Right lobe of liver (tissue), 6 donors: ENCODE data around the gene NELL2. TPM values are rescaled to one million over a fixed set of nuclear protein-coding genes. Genes with fewer than 3 reads are reported as not detected.
"Not testable (repeated sequence)": the region's sequence is repeated elsewhere in the genome, so short reads cannot be mapped to it uniquely, and the experiment has no call there.

Source experiments
- ATAC-seq, 4 donors: fragments of 200-7000 bp; cut with Tn5 transposase; one replicate each; pipeline ENCODE4 v1.9.1; 2020; ENCODE audit warnings: mild to moderate bottlenecking in 4 of 4, moderate library complexity in 4 of 4
- DNase-seq, 3 donors: peaks; one replicate each; pipeline ENCODE4 v3.0.0-alpha.2; 2020
- H3K27ac ChIP-seq, 3 donors: fragments of 200-600 bp; one replicate each; pipeline ENCODE4 v1.8.0; 2022
- H3K27me3 ChIP-seq, 2 donors: fragments of 200-600 bp; one replicate each; pipeline ENCODE4 v1.8.0; 2022
- H3K36me3 ChIP-seq, 4 donors: fragments of 200-600 bp; sonication (generic) in 1 of 4; one replicate each; pipeline versions ENCODE4 v1.5.1 to v1.8.0; 2017 to 2022; ENCODE audit warnings: control low read depth in 1 of 4
- H3K4me1 ChIP-seq, 4 donors: fragments of 200-600 bp; sonication (generic) in 1 of 4; one replicate each; pipeline versions ENCODE4 v1.5.1 to v1.8.0; 2017 to 2022; ENCODE audit warnings: control low read depth in 1 of 4
- H3K4me3 ChIP-seq, 3 donors: fragments of 200-600 bp; one replicate each; pipeline ENCODE4 v1.8.0; 2022
- H3K9me3 ChIP-seq, 4 donors: fragments of 200-600 bp; sonication (generic) in 1 of 4; one replicate each; pipeline versions ENCODE4 v1.5.1 to v1.8.0; 2017 to 2022; ENCODE audit warnings: control low read depth in 1 of 4
- POLR2A ChIP-seq: fragments of 450-650 bp; IDR thresholded peaks from one replicate; pipeline ENCODE4 v1.6.1; 2017; ENCODE audit warnings: antibody characterized with exemption, mild to moderate bottlenecking
- WGBS: methylation state at CpG from one replicate; pipeline ENCODE4 v1.1.6; 2018; ENCODE audit warnings: low coverage, low lambda C conversion rate; ENCODE audit not compliant: insufficient coverage; ENCODE audit errors: missing lambda C conversion rate; 5-methylcytosine and 5-hydroxymethylcytosine counted together
- intact Hi-C, 2 donors: fragments of 100-400 bp; cut with DNase I; formaldehyde crosslinking; loops; one replicate each; pipeline versions ENCODE4 v1.11.2 to v1.14.1; 2022
- total RNA-seq, 6 experiments: library from RNA; depleted of rRNA in 2 of 6; stranded (reverse); fragments of >200 nt in 2 of 6; fragmentation: NEBNext Ultra II Directional in 3 of 6; extraction: Animal tissue kit (Norgen Biotek cat#: 25700) in 3 of 6; gene quantifications; one replicate each; pipeline versions ENCODE4 v1.1.0 to v1.2.4, GENCODE V29; 2016 to 2023
- TF ChIP-seq, protein P1 (sequence below), 4 donors: fragments of 200-600 bp in 3 of 4; fragments of 450-650 bp in 1 of 4; IDR thresholded peaks; one replicate each; pipeline versions ENCODE4 v1.5.1 to v1.8.0; 2016 to 2022; ENCODE audit warnings: antibody characterized with exemption in 4 of 4, mild to moderate bottlenecking in 2 of 4
- donor health status: DM: no; HTN: yes; CAD: no.
- donor health status: DM: no; HTN: no; CAD: no.
- donor health status: DM: no; HTN: no; CAD: no.
- donor health status: DM: no; HTN: yes; CAD: no.
- donor health status: DM: no; HTN: yes; CAD: no.

NELL2 gene
- total RNA-seq, 6 experiments from 2014 or later, result 0.15 to 0.43 (median 0.43) TPM; not detected in 3

DNA sequence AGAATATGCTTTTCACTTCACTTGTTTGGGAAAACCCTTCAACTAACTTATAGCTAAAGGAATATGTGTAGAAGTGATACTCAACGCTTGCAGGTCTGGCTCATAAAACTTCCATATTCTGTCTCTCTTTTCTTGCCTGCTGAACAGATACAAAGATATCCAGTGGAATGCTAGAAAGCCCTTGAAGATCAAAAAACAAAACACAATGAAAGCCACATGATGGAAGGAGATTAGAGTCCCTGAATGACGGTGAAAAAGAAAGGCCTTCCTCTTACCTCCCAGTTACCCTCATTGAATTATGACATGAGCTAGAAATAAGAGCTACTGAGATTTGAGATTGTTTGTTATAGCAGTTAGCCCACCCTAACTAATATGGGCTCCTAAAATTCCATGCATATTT is 28.2 kb upstream of the NELL2 start:
- 74% methylated on average over 2 of the region's 2 CpGs for WGBS
- TF ChIP-seq POLR2A, result no peak
- TF ChIP-seq, protein P1, sequence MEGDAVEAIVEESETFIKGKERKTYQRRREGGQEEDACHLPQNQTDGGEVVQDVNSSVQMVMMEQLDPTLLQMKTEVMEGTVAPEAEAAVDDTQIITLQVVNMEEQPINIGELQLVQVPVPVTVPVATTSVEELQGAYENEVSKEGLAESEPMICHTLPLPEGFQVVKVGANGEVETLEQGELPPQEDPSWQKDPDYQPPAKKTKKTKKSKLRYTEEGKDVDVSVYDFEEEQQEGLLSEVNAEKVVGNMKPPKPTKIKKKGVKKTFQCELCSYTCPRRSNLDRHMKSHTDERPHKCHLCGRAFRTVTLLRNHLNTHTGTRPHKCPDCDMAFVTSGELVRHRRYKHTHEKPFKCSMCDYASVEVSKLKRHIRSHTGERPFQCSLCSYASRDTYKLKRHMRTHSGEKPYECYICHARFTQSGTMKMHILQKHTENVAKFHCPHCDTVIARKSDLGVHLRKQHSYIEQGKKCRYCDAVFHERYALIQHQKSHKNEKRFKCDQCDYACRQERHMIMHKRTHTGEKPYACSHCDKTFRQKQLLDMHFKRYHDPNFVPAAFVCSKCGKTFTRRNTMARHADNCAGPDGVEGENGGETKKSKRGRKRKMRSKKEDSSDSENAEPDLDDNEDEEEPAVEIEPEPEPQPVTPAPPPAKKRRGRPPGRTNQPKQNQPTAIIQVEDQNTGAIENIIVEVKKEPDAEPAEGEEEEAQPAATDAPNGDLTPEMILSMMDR (IDR thresholded peaks at IDR 0.05), result no peak

DNA sequence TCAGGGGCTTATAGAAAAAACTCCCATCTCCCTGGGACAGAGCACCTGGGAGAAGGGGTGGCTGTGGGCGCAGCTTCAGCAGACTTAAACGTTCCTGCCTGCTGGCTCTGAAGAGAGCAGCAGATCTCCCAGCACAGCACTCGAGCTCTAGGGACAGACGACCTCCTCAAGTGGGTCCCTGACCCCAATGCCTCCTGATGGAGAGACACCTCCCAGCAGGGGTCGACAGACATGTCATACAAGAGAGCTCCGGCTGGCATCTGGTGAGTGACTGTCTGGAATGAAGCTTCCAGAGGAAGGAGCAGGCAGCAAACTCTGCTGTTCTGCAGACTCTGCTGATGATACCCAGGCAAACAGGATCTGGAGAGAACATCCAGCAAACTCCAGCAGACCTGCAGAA is 22.0 kb upstream of the NELL2 start:
- WGBS, result 30% methylated on average over 2 of the region's 6 CpGs
- intact Hi-C loops, DNase-seq: not testable (repeated sequence)

More for the DNA sequence above, 28.2 kb upstream of the NELL2 start:
- Histone ChIP-seq H3K36me3 (no peaks in the 10 kb centered on the region), H3K4me3 (no peak overlapping the region), H3K27me3 (no peaks in the 10 kb centered on the region), H3K27ac (no peak overlapping the region), H3K4me1 (no peaks in the 10 kb centered on the region), H3K9me3 (no peaks in the 10 kb centered on the region)
- DNase-seq (no peak), ATAC-seq (no peak)
- intact Hi-C loops, result no loop called here

GRCh38 chr12:44889926-44890325 is 13.8 kb upstream of the NELL2 start:
- H3K9me3 ChIP-seq, result no peaks in the 10 kb centered on the region
- no peak for DNase-seq
- no peaks in the 10 kb centered on the region for H3K4me1 ChIP-seq
- no peak overlapping the region for H3K4me3 ChIP-seq
- 71% methylated on average over 3 of the region's 3 CpGs for WGBS
- no peaks in the 10 kb centered on the region for H3K36me3 ChIP-seq
- no peak overlapping the region for H3K27ac ChIP-seq
- intact Hi-C loops, result no loop called here
- ATAC-seq, result no peak
- TF ChIP-seq, protein P1 (IDR thresholded peaks at IDR 0.05), result no peak
- TF ChIP-seq POLR2A, result no peak
- H3K27me3 ChIP-seq, result no peaks in the 10 kb centered on the region

More for the DNA sequence above, 22.0 kb upstream of the NELL2 start:
- H3K27ac ChIP-seq, H3K27me3 ChIP-seq, H3K36me3 ChIP-seq, H3K4me3 ChIP-seq, H3K9me3 ChIP-seq, H3K4me1 ChIP-seq, ATAC-seq: not testable (repeated sequence)

GRCh38 chr12:44889162-44889561 is 13.0 kb upstream of the NELL2 start:
- WGBS, result 64% methylated on average over 2 of the region's 3 CpGs
- intact Hi-C loops, result no loop called here
- H3K27ac ChIP-seq, result no peak overlapping the region

GRCh38 chr12:44885902-44886301 is 9.8 kb upstream of the NELL2 start:
- no peak overlapping the region for H3K27ac ChIP-seq
- no peaks in the 10 kb centered on the region for H3K4me1 ChIP-seq
- DNase-seq (no peak), ATAC-seq (no peak)
- TF ChIP-seq, protein P1 (IDR thresholded peaks at IDR 0.05), result no peak
- no peak for TF ChIP-seq POLR2A
- H3K4me3 ChIP-seq, result no peak overlapping the region
- H3K9me3 ChIP-seq, result no peaks in the 10 kb centered on the region
- H3K36me3 ChIP-seq, result no peaks in the 10 kb centered on the region
- H3K27me3 ChIP-seq, result no peaks in the 10 kb centered on the region
- intact Hi-C loops, result no loop called here

More at GRCh38 chr12:44889162-44889561, 13.0 kb upstream of the NELL2 start:
- TF ChIP-seq POLR2A, result no peak
- TF ChIP-seq, protein P1 (IDR thresholded peaks at IDR 0.05), result no peak
- ATAC-seq (no peak), DNase-seq (no peak)
- Histone ChIP-seq H3K4me1 (no peaks in the 10 kb centered on the region), H3K4me3 (no peak overlapping the region), H3K9me3 (no peaks in the 10 kb centered on the region), H3K36me3 (no peaks in the 10 kb centered on the region), H3K27me3 (no peaks in the 10 kb centered on the region)
